Heart left ventricle (tissue), 13 donors: Measurements from ENCODE around the gene SCYL1.

Source experiments
- POLR2A ChIP-seq, 2 donors: fragments of 450-650 bp; IDR thresholded peaks; one replicate each; pipeline ENCODE4 v1.6.1; 2017; ENCODE audit warnings: antibody characterized with exemption in 2 of 2, mild to moderate bottlenecking in 2 of 2, moderate library complexity in 2 of 2
- TF ChIP-seq, protein P1 (sequence below), 12 donors: fragments of 200-600 bp; sonication (generic) in 4 of 12; IDR thresholded peaks; one replicate each; pipeline versions ENCODE4 v1.5.0 to v1.8.0; 2018 to 2022; ENCODE audit warnings: antibody characterized with exemption in 12 of 12, mild to moderate bottlenecking in 5 of 12
- donor health status: ischemic (EF 13 %, LVEDD 7.1; RV severe dilation, severe dysfunction).
- donor health status: DM: no; HTN: yes; CAD: no.
- donor health status: DM: no; HTN: no; CAD: no.
- donor health status: ischemic (EF 25% LVEDD 6.9; RV normal size, moderate dysfunction).
- donor health status: ischemic (EF 25% LVEDD 5.7; RV mildly dilated, moderate dysfunction).
- donor health status: ischemic (EF 35%, LVEDD 5.7; RV mildly dilated, moderate dysfunction).
- donor health status: nonischemic (EF 11% LVEDD 7.7; RV severe dilation, severe dysfunction).
- donor health status: DM: yes; HTN: yes; CAD: no.
- donor health status: PGD.
- donor health status: ischemic (EF 29% LVEDD 5.4; RV normal size, mild dysfunction).
- donor health status: nonischemic (EF 23%, LVEDD 6.1; RV moderate dilation, normal function).

GRCh38 chr11:65548395-65548794 is 23.5 kb downstream of the SCYL1 start:
- TF ChIP-seq, protein P1, sequence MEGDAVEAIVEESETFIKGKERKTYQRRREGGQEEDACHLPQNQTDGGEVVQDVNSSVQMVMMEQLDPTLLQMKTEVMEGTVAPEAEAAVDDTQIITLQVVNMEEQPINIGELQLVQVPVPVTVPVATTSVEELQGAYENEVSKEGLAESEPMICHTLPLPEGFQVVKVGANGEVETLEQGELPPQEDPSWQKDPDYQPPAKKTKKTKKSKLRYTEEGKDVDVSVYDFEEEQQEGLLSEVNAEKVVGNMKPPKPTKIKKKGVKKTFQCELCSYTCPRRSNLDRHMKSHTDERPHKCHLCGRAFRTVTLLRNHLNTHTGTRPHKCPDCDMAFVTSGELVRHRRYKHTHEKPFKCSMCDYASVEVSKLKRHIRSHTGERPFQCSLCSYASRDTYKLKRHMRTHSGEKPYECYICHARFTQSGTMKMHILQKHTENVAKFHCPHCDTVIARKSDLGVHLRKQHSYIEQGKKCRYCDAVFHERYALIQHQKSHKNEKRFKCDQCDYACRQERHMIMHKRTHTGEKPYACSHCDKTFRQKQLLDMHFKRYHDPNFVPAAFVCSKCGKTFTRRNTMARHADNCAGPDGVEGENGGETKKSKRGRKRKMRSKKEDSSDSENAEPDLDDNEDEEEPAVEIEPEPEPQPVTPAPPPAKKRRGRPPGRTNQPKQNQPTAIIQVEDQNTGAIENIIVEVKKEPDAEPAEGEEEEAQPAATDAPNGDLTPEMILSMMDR (IDR thresholded peaks at IDR 0.05): no peak
- no peak for TF ChIP-seq POLR2A (IDR thresholded peaks at IDR 0.05)
